HEK293 (cell line): ENCODE measurements around the gene KRT13.

Source experiments
- CTCF ChIA-PET: fragments of 350-600 bp; formaldehyde crosslinking; extraction: SDS; loops from one replicate; lab custom pipeline; 2021; ENCODE audit warnings: antibody characterized with exemption; lab: Yijun Ruan, JAX
- POLR2A ChIA-PET: fragments of 300-600 bp; formaldehyde crosslinking; extraction: SDS; loops from one replicate; lab custom pipeline; 2020; ENCODE audit warnings: antibody characterized with exemption, inconsistent platforms; lab: Yijun Ruan, JAX
- H3K27ac ChIP-seq: fragments of 200-500 bp; sonication (Bioruptor generic); 2 replicates; pipeline ENCODE4 v1.5.1; 2014; ENCODE audit warnings: low read depth, low read length, control low read depth, inconsistent platforms; ENCODE audit errors: extremely low read depth
- H3K36me3 ChIP-seq, 2 experiments: fragments of 200-500 bp in 1 of 2; sonication (Bioruptor generic) in 1 of 2; 1 replicate in 1 of 2; 2 replicates in 1 of 2; pipeline ENCODE4 v1.5.1; 2014 to 2017; ENCODE audit warnings: inconsistent platforms in 2 of 2, low read length in 2 of 2; ENCODE audit not compliant: control insufficient read depth in 2 of 2, insufficient read depth in 1 of 2
- H3K4me1 ChIP-seq: fragments of 200-500 bp; sonication (Bioruptor generic); 2 replicates; pipeline ENCODE4 v1.5.1; 2014; ENCODE audit warnings: mild to moderate bottlenecking, low read length, inconsistent platforms; ENCODE audit not compliant: control insufficient read depth, insufficient read depth
- H3K4me3 ChIP-seq: 2 replicates; pipeline ENCODE4 v1.5.1; 2011; ENCODE audit warnings: low read depth, mild to moderate bottlenecking, control low read depth, low read length, moderate library complexity
- H3K9me3 ChIP-seq: fragments of 200-500 bp; sonication (Bioruptor generic); 2 replicates; pipeline ENCODE4 v1.5.1; 2014; ENCODE audit warnings: low read depth, low read length, inconsistent platforms; ENCODE audit not compliant: control insufficient read depth, insufficient read depth
- GLI4 ChIP-seq: fragments of 450-650 bp; formaldehyde crosslinking; IDR thresholded peaks from 2 replicates; pipeline ENCODE4 v1.5.1; 2016; ENCODE audit warnings: missing biosample characterization, missing genetic modification characterization
- GLIS1 ChIP-seq: fragments of 450-650 bp; formaldehyde crosslinking; IDR thresholded peaks from 2 replicates; pipeline ENCODE4 v1.5.1; 2016; ENCODE audit warnings: missing biosample characterization, missing genetic modification characterization
- KLF1 ChIP-seq: fragments of 450-650 bp; formaldehyde crosslinking; IDR thresholded peaks from 2 replicates; pipeline ENCODE4 v1.5.1; 2016; ENCODE audit warnings: missing biosample characterization, missing genetic modification characterization
- KLF10 ChIP-seq: fragments of 450-650 bp; IDR thresholded peaks from 2 replicates; pipeline ENCODE4 v1.5.1; 2018; ENCODE audit warnings: missing biosample characterization, mild to moderate bottlenecking, missing genetic modification characterization
- TSHZ1 ChIP-seq: fragments of 450-650 bp; formaldehyde crosslinking; IDR thresholded peaks from 2 replicates; pipeline ENCODE4 v1.5.1; 2016; ENCODE audit warnings: missing biosample characterization, missing genetic modification characterization, borderline replicate concordance
- ZBTB1 ChIP-seq: fragments of 450-650 bp; formaldehyde crosslinking; IDR thresholded peaks from 2 replicates; pipeline ENCODE4 v1.5.1; 2016; ENCODE audit warnings: missing biosample characterization, missing genetic modification characterization
- ZBTB10 ChIP-seq: fragments of 450-650 bp; formaldehyde crosslinking; IDR thresholded peaks from 2 replicates; pipeline ENCODE4 v1.5.1; 2016; ENCODE audit warnings: missing biosample characterization, missing genetic modification characterization
- ZBTB20 ChIP-seq: fragments of 450-650 bp; formaldehyde crosslinking; IDR thresholded peaks from 2 replicates; pipeline ENCODE4 v1.5.1; 2016; ENCODE audit warnings: missing biosample characterization, missing genetic modification characterization
- ZFP41 ChIP-seq: fragments of 450-650 bp; formaldehyde crosslinking; IDR thresholded peaks from 2 replicates; pipeline ENCODE4 v1.5.1; 2016; ENCODE audit warnings: missing biosample characterization, missing genetic modification characterization, borderline replicate concordance
- ZNF133 ChIP-seq: fragments of 450-650 bp; formaldehyde crosslinking; IDR thresholded peaks from 2 replicates; pipeline ENCODE4 v1.5.1; 2016; ENCODE audit warnings: missing biosample characterization, missing genetic modification characterization
- ZNF140 ChIP-seq: fragments of 450-650 bp; formaldehyde crosslinking; IDR thresholded peaks from 2 replicates; pipeline ENCODE4 v1.5.1; 2016; ENCODE audit warnings: missing biosample characterization, missing genetic modification characterization
- ZNF175 ChIP-seq: fragments of 450-650 bp; formaldehyde crosslinking; IDR thresholded peaks from 2 replicates; pipeline ENCODE4 v1.5.1; 2016; ENCODE audit warnings: missing biosample characterization, missing genetic modification characterization
- ZNF292 ChIP-seq: fragments of 450-650 bp; formaldehyde crosslinking; IDR thresholded peaks from 2 replicates; pipeline ENCODE4 v1.5.1; 2016; ENCODE audit warnings: low read depth, missing biosample characterization, missing genetic modification characterization, borderline replicate concordance
- ZNF311 ChIP-seq: fragments of 450-650 bp; formaldehyde crosslinking; IDR thresholded peaks from 2 replicates; pipeline ENCODE4 v1.5.1; 2017; ENCODE audit warnings: missing biosample characterization, missing genetic modification characterization, borderline replicate concordance
- ZNF394 ChIP-seq: fragments of 450-650 bp; formaldehyde crosslinking; IDR thresholded peaks from 2 replicates; pipeline ENCODE4 v1.5.1; 2016; ENCODE audit warnings: missing biosample characterization, missing genetic modification characterization, mild to moderate bottlenecking, moderate library complexity, borderline replicate concordance
- ZNF398 ChIP-seq: fragments of 450-650 bp; formaldehyde crosslinking; IDR thresholded peaks from 2 replicates; pipeline ENCODE4 v1.5.1; 2017; ENCODE audit warnings: missing biosample characterization, missing genetic modification characterization
- ZNF529 ChIP-seq: fragments of 450-650 bp; formaldehyde crosslinking; IDR thresholded peaks from 2 replicates; pipeline ENCODE4 v1.5.1; 2017; ENCODE audit warnings: missing genetic modification characterization, missing biosample characterization; ENCODE audit not compliant: insufficient replicate concordance
- ZNF704 ChIP-seq: fragments of 450-650 bp; formaldehyde crosslinking; IDR thresholded peaks from 2 replicates; pipeline ENCODE4 v1.5.1; 2016; ENCODE audit warnings: missing biosample characterization, missing genetic modification characterization
- ZNF830 ChIP-seq: fragments of 450-650 bp; IDR thresholded peaks from 2 replicates; pipeline ENCODE4 v1.5.0; 2018; ENCODE audit warnings: missing biosample characterization, missing genetic modification characterization, low read depth, mild to moderate bottlenecking, moderate library complexity
- ZSCAN23 ChIP-seq: fragments of 450-650 bp; formaldehyde crosslinking; IDR thresholded peaks from 2 replicates; pipeline ENCODE4 v1.5.1; 2016; ENCODE audit warnings: missing biosample characterization, missing genetic modification characterization

Gene KRT13

GRCh38 chr17:41538565-41538991, 33.2 kb upstream of the KRT13 start:
- Histone ChIP-seq H3K4me1 (no peaks in the 10 kb centered on the region), H3K36me3 (no peaks in the 10 kb centered on the region), H3K27ac (no peak overlapping the region), H3K4me3 (no peak overlapping the region), H3K9me3 (no peaks in the 10 kb centered on the region)
- POLR2A ChIA-PET: interaction anchor here (0.7 kb wide), 2 partner anchors 27 to 171 kb away, joined by 4 to 7 read pairs; no protein-coding TSS in a partner anchor
- no peak for TF ChIP-seq GLI4 (tag by site-specific recombination)
- TF ChIP-seq ZFP41 (tag by site-specific recombination): no peak
- no peak for TF ChIP-seq ZBTB1 (tag by site-specific recombination)
- no peak for TF ChIP-seq ZBTB10 (tag by site-specific recombination)
- TF ChIP-seq, all 188 proteins: peak for 0
- CTCF ChIA-PET: interaction anchor here (1.1 to 9.3 kb wide), 4 partner anchors 11 to 124 kb away, joined by 4 to 113 read pairs (median 4); no protein-coding TSS in a partner anchor

GRCh38 chr17:41537990-41538389, 32.6 kb upstream of the KRT13 start:
- ChIA-PET POLR2A (interaction anchor here (0.7 kb wide), 2 partner anchors 26 to 171 kb away, joined by 4 to 7 read pairs; no protein-coding TSS in a partner anchor), CTCF (interaction anchor here (0.6 to 9.3 kb wide), 5 partner anchors 12 to 125 kb away, joined by 3 to 113 read pairs (median 4); no protein-coding TSS in a partner anchor)
- TF ChIP-seq ZNF133 (tag by site-specific recombination) (no peak), ZSCAN23 (tag by site-specific recombination) (no peak), ZNF704 (tag by site-specific recombination) (no peak), KLF10 (tag by site-specific recombination) (no peak), ZBTB20 (no peak), ZNF175 (tag by site-specific recombination) (no peak), ZNF311 (no peak), ZNF394 (no peak), ZNF292 (no peak), ZBTB10 (tag by site-specific recombination) (no peak), GLIS1 (tag by site-specific recombination) (no peak), ZNF140 (tag by site-specific recombination) (no peak), KLF1 (no peak), TSHZ1 (tag by site-specific recombination) (no peak), ZNF830 (tag by site-specific recombination) (no peak), ZNF398 (tag by site-specific recombination) (no peak), ZNF529 (tag by site-specific recombination) (no peak)
- Histone ChIP-seq H3K27ac (no peak overlapping the region), H3K36me3 (no peaks in the 10 kb centered on the region), H3K9me3 (no peaks in the 10 kb centered on the region), H3K4me3 (no peak overlapping the region), H3K4me1 (no peaks in the 10 kb centered on the region)
